Activated B cell treated with CpG ODN at 0.5 μM for 24 hours (primary cell): ENCODE data around the gene PRKN. TPM values are rescaled to one million over a fixed set of nuclear protein-coding genes. Genes with fewer than 3 reads are reported as not detected.

ENCODE experiments used
- ATAC-seq: fragments of 200-7000 bp; cut with Tn5 transposase; one replicate; pipeline ENCODE4 v1.10.0; 2021; ENCODE audit warnings: low read depth, mild to moderate bottlenecking, moderate library complexity
- CTCF ChIA-PET: fragments of 350-600 bp; sonication (Branson Sonifier 250); formaldehyde crosslinking; loops from one replicate; lab custom pipeline; 2021; ENCODE audit warnings: antibody characterized with exemption; lab: Charles Lee
- POLR2A ChIA-PET: fragments of 350-600 bp; sonication (Branson Sonifier 250); formaldehyde crosslinking; loops from one replicate; lab custom pipeline; 2021; ENCODE audit warnings: antibody characterized with exemption; lab: Charles Lee
- DNase-seq: peaks from one replicate; pipeline ENCODE4 v3.0.0; 2022
- H3K27ac Mint-ChIP-seq: one replicate; pipeline ENCODE4 v1.8.0; 2020; ENCODE audit warnings: mixed read lengths
- H3K27me3 Mint-ChIP-seq: one replicate; pipeline ENCODE4 v1.8.0; 2021; ENCODE audit warnings: mixed read lengths
- H3K36me3 Mint-ChIP-seq: one replicate; pipeline ENCODE4 v1.8.0; 2021; ENCODE audit warnings: low read depth, mixed read lengths
- H3K4me1 Mint-ChIP-seq: one replicate; pipeline ENCODE4 v1.8.0; 2021; ENCODE audit warnings: mixed read lengths
- H3K4me3 Mint-ChIP-seq: one replicate; pipeline ENCODE4 v1.8.0; 2020; ENCODE audit warnings: mild to moderate bottlenecking, mixed read lengths
- H3K9me3 Mint-ChIP-seq: one replicate; pipeline ENCODE4 v1.8.0; 2020; ENCODE audit warnings: mixed read lengths
- CTCF ChIP-seq: fragments of 200-600 bp; IDR thresholded peaks from one replicate; pipeline ENCODE4 v1.8.0; 2022; ENCODE audit warnings: antibody characterized with exemption, mild to moderate bottlenecking
- intact Hi-C: fragments of 100-400 bp; cut with micrococcal nuclease; formaldehyde crosslinking; loops from one replicate; pipeline ENCODE4 v1.15.1; 2024
- total RNA-seq: library from RNA; stranded (reverse); gene quantifications from 2 replicates; pipeline ENCODE4 v1.2.3, GENCODE V29; 2022

Gene PRKN
- total RNA-seq, 1 donor from 2014 or later, result 2.3 TPM

GRCh38 chr6:162229093-162229492, 498.5 kb downstream of the PRKN start:
- no peak for TF ChIP-seq CTCF
- ChIA-PET CTCF (no interaction called here), POLR2A (no interaction called here)
- Mint-ChIP-seq H3K4me1 (no peaks in the 10 kb centered on the region), H3K9me3 (peaks cover 3% of the 10 kb centered on the region), H3K4me3 (no peak overlapping the region), H3K36me3 (no peaks in the 10 kb centered on the region), H3K27ac (no peak overlapping the region), H3K27me3 (no peaks in the 10 kb centered on the region)
- no peak for ATAC-seq
- DNase-seq, result no peak
- intact Hi-C loops, result no loop called here

- H3K4me3 Mint-ChIP-seq, result no peak overlapping the region
- no peaks in the 10 kb centered on the region for H3K27me3 Mint-ChIP-seq
- peaks cover 3% of the 10 kb centered on the region for H3K9me3 Mint-ChIP-seq
- ATAC-seq (no peak), DNase-seq (no peak)
- POLR2A ChIA-PET, result no interaction called here
- intact Hi-C loops, result no loop called here
- no peaks in the 10 kb centered on the region for H3K36me3 Mint-ChIP-seq
- no peaks in the 10 kb centered on the region for H3K4me1 Mint-ChIP-seq
- no peak for TF ChIP-seq CTCF
- CTCF ChIA-PET, result no interaction called here
- H3K27ac Mint-ChIP-seq, result no peak overlapping the region
Measured at GRCh38 chr6:162226803-162227202, 500.8 kb downstream of the PRKN start.

GRCh38 chr6:162222521-162222920, 505.0 kb downstream of the PRKN start:
- Mint-ChIP-seq H3K4me1 (no peaks in the 10 kb centered on the region), H3K27ac (no peak overlapping the region), H3K27me3 (no peaks in the 10 kb centered on the region), H3K36me3 (no peaks in the 10 kb centered on the region), H3K9me3 (peaks cover 7% of the 10 kb centered on the region), H3K4me3 (no peak overlapping the region)
- DNase-seq (no peak), ATAC-seq (no peak)
- TF ChIP-seq CTCF, result no peak
- ChIA-PET POLR2A (no interaction called here), CTCF (no interaction called here)
- intact Hi-C loops, result no loop called here

- intact Hi-C loops, result no loop called here
- POLR2A ChIA-PET, result no interaction called here
- no peak for ATAC-seq
Measured at GRCh38 chr6:162220876-162221275, 506.7 kb downstream of the PRKN start.

GRCh38 chr6:162219266-162219665, 508.3 kb downstream of the PRKN start:
- peaks cover 5% of the 10 kb centered on the region for H3K9me3 Mint-ChIP-seq
- H3K27ac Mint-ChIP-seq, result no peak overlapping the region
- H3K36me3 Mint-ChIP-seq, result no peaks in the 10 kb centered on the region
- H3K4me1 Mint-ChIP-seq, result no peaks in the 10 kb centered on the region
- TF ChIP-seq CTCF, result no peak
- no peaks in the 10 kb centered on the region for H3K27me3 Mint-ChIP-seq
- ChIA-PET POLR2A (no interaction called here), CTCF (no interaction called here)
- no peak for DNase-seq
- no peak overlapping the region for H3K4me3 Mint-ChIP-seq
- intact Hi-C loops, result no loop called here
- no peak for ATAC-seq

More at GRCh38 chr6:162220876-162221275, 506.7 kb downstream of the PRKN start:
- CTCF ChIA-PET, result no interaction called here
- H3K4me3 Mint-ChIP-seq, result no peak overlapping the region
- no peak for TF ChIP-seq CTCF
- no peaks in the 10 kb centered on the region for H3K27me3 Mint-ChIP-seq
- DNase-seq, result no peak
- no peaks in the 10 kb centered on the region for H3K4me1 Mint-ChIP-seq
- H3K27ac Mint-ChIP-seq, result no peak overlapping the region
- peaks cover 7% of the 10 kb centered on the region for H3K9me3 Mint-ChIP-seq
- H3K36me3 Mint-ChIP-seq, result no peaks in the 10 kb centered on the region
